GM10266 (cell line): ENCODE data around the gene MAX.

ENCODE experiments used
- DNase-seq: peaks from one replicate; pipeline ENCODE4 v3.0.0; 2012; ENCODE audit errors: extremely low spot score
- TF ChIP-seq, protein P1 (sequence below): IDR thresholded peaks from 2 replicates; pipeline ENCODE4 v1.5.1; 2012; ENCODE audit warnings: mild to moderate bottlenecking, low read depth; ENCODE audit not compliant: control insufficient read depth, insufficient read depth; ENCODE audit errors: missing control alignments

MAX gene

DNA sequence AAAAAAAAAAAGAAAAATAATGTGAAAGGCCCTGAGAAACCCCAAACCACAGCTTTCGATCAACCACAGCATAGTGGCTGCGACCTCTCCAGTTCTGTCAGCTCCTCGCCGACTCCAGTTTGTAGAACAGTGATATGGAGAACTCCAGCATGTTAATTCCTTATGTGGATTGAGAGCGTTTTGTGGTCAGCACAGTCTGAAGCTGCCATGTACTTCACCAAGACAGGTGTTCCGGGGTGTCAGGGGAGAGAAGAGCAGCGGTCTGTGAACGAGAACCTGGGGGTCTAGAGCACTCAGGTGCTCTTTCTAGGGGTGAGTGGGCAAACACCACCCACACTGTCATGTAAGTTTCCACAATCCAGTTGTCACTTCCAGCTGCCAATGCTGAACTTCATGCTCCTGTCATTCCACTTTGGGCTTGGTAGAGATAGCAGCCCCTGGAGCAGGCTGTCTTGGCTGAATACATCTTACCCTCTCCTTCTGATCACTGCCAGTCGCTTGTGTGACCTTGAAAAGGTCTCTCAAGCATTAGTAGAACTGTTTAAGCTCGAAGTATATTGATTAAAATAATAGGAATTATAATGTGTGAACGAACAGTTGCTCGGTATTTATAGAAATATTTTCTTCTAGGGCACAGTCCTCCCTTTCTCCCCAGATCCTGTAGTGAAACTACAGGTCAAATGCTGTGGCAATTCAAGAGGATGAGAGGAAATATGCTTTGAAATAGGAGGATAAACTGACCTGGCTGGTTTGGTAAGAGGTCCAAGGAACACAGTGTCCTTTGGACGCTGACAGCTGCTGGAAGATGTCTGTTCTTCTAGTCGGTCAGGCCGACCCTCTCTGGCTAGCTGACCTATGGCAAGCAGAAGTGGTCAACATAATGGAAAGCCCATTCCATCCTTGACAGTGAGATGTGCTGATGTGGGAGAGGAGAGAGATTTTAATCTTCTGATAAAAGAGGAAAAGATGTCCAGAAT is 15.7 kb upstream of the MAX start:
- DNase-seq, result no peak
- TF ChIP-seq, protein P1, sequence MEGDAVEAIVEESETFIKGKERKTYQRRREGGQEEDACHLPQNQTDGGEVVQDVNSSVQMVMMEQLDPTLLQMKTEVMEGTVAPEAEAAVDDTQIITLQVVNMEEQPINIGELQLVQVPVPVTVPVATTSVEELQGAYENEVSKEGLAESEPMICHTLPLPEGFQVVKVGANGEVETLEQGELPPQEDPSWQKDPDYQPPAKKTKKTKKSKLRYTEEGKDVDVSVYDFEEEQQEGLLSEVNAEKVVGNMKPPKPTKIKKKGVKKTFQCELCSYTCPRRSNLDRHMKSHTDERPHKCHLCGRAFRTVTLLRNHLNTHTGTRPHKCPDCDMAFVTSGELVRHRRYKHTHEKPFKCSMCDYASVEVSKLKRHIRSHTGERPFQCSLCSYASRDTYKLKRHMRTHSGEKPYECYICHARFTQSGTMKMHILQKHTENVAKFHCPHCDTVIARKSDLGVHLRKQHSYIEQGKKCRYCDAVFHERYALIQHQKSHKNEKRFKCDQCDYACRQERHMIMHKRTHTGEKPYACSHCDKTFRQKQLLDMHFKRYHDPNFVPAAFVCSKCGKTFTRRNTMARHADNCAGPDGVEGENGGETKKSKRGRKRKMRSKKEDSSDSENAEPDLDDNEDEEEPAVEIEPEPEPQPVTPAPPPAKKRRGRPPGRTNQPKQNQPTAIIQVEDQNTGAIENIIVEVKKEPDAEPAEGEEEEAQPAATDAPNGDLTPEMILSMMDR, result no peak

DNA sequence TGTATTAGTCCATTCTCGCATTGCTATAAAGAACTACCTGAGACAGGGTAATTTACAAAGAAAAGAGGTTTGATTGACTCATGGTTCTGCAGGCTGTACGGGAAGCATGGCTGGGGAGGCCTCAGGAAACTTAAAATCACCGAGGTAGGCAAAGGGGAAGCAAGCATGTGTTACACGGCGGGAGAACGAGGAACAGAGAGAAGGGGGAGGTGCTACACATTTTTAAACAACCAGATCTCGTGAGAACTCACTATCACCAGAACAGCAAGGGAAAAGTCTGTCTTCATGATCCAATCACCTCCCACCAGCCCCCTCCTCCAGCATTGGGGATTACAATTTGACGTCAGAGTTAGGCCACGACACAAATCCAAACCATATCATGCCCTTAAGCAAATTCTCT is 13.3 kb upstream of the MAX start:
- TF ChIP-seq, protein P1, result no peak
- no peak for DNase-seq

DNA sequence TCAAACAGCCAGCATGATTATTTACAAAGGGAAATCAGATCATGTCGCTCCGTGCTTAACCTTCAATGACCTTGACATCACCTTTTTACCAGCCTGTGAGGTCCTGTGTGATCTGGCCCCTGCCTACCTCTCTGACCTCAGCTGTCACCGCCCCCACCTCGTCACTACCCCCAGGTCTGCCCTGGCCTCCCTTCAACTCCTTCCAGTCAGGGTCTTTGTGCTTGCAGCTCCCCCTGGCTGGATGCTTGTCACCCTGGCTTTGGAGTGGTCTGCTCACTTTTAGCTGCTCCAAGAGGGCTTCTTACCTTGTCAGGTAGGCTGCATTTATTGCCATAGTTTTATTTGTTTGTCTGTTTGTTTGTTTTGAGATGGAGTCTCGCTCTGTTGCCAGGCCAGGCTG is 8.2 kb upstream of the MAX start:
- TF ChIP-seq, protein P1, result no peak
- no peak for DNase-seq

DNA sequence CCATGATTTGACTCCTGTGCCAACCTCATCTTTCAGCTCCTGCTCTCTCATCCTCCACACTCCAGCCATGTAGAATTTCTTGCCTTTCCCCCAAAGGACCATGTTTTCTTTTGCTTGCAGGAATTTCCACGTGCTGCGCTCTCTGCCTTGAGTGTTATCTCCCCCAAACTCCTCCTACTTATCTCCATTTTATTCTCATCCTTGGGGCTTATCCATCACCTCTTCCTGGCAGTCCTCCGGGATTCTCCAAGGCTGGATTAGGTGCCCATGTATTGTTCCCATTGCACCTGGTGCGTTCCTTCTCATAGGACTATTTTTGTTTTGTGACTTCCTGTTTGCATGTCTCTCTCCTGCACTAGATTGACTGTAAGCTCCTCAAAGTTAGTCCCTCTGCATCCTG is 7.0 kb upstream of the MAX start:
- TF ChIP-seq, protein P1, result no peak
- no peak for DNase-seq

DNA sequence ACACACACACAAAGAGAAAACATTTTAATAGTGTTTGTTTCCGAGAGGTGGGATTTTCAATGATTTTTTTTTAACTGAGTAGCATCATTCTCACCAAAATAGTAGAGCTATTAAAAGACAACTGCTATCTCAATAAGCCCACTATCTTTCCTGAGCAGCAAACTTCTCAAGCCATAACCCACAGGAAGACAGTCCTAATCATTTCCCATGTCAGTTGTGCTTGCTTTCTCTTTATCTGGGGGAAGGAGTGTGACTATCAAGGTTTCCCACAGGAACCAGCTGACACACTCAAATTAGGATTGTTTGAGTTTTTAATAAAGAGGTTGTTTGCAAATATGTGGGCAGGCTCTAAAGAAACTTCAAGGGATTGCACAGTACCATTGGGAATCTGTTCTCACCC is 4.9 kb upstream of the MAX start:
- DNase-seq, result no peak
- TF ChIP-seq, protein P1, result no peak

DNA sequence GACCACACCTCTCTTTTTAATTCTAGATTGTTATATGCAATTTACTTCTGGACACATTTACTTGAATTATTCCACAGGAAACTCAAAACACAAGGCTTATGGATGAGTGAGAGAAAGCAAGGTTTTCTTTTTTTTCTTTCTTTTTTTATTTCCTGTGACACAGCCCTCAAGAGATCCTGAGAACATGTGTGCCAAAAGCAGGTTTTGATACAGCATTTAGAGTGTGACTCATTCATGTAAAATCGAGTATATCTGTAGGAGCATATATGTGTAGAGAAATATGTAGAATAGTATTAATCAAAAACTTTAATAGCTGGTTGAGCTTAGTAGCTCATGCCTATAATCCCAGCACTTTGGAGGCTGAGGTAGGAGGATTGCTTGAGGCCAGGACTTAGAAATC is 4.4 kb upstream of the MAX start:
- DNase-seq, result no peak
- TF ChIP-seq, protein P1, result no peak

DNA sequence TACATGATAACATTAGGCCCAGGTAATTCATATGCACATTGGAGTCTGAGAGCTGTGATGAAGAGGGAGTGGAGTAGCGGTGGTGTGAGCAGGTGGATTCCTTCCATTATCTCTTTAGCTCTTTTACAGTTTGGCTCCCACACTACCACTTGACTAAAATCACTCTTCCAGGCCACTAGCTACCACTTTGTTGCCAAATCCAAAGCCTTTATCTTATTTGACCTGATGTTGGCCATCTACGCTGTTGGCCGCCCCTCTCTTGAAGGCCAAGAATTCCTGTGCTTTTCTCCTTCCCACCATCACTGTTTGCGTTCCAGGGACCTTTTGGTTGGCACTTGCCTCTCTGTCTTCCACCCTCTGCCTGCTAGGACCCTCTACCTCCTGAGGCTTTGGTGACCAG is 4.0 kb upstream of the MAX start:
- no peak for DNase-seq
- TF ChIP-seq, protein P1, result no peak
